SK-N-SH (cell line): ENCODE measurements around the gene POTEC.
"Not testable (repeated sequence)": the region's sequence is repeated elsewhere in the genome, so short reads cannot be mapped to it uniquely, and the experiment has no call there.

Experiments
- CHD2 ChIP-seq: fragments of 150-350 bp; IDR thresholded peaks from 2 replicates; pipeline ENCODE4 v1.6.1; 2018; ENCODE audit warnings: low read length; ENCODE audit not compliant: partially characterized antibody
- CTCF ChIP-seq: fragments of 200-600 bp; sonication (generic); IDR thresholded peaks from 2 replicates; pipeline ENCODE4 v1.6.1; 2017; ENCODE audit warnings: antibody characterized with exemption, mild to moderate bottlenecking, moderate library complexity
- ELF1 ChIP-seq: IDR thresholded peaks from 2 replicates; pipeline ENCODE4 v1.4.0; 2012
- EP300 ChIP-seq, 2 experiments: IDR thresholded peaks; 2 replicates each; pipeline versions ENCODE4 v1.4.0 to v1.6.1; 2012; ENCODE audit warnings: borderline replicate concordance in 1 of 2, low read depth in 1 of 2, low read length in 1 of 2
- EZH2phosphoT487 ChIP-seq: fragments of 200-600 bp; sonication (generic); IDR thresholded peaks from 2 replicates; pipeline ENCODE4 v1.6.1; 2017; ENCODE audit warnings: low read depth, mixed run types, mild to moderate bottlenecking, antibody characterized with exemption, moderate library complexity, borderline replicate concordance
- FOXM1 ChIP-seq: IDR thresholded peaks from 2 replicates; pipeline ENCODE4 v1.4.0; 2012; ENCODE audit warnings: low read depth, mild to moderate bottlenecking
- GATA2 ChIP-seq: sonication (generic); formaldehyde crosslinking; IDR thresholded peaks from 2 replicates; pipeline ENCODE4 v1.5.0; 2020; ENCODE audit warnings: mild to moderate bottlenecking, missing genetic modification reagents
- JUND ChIP-seq: IDR thresholded peaks from 2 replicates; pipeline ENCODE4 v1.4.0; 2012
- PBX3 ChIP-seq: IDR thresholded peaks from 2 replicates; pipeline ENCODE4; 2012
- POLR2AphosphoS5 ChIP-seq: IDR thresholded peaks from 2 replicates; pipeline ENCODE4 v1.6.1; 2012; ENCODE audit warnings: low read depth, low read length
- SMC3 ChIP-seq: IDR thresholded peaks from 2 replicates; pipeline ENCODE4 v1.6.1; 2012; ENCODE audit warnings: low read depth, low read length, improper control_type of control experiment
- TEAD4 ChIP-seq: IDR thresholded peaks from 2 replicates; pipeline ENCODE4 v1.4.0; 2012; ENCODE audit warnings: mild to moderate bottlenecking, borderline replicate concordance; ENCODE audit not compliant: insufficient read depth

GRCh38 chr18:14489256-14490014 lies 54.0 kb downstream of the POTEC start:
- TF ChIP-seq PBX3; CHD2; CTCF; TEAD4; EZH2phosphoT487; FOXM1; SMC3; EP300 (IDR thresholded peaks at IDR 0.05; ENCODE audit: borderline replicate concordance in 1 of 2, low read depth in 1 of 2, low read length in 1 of 2); JUND; ELF1; POLR2AphosphoS5; GATA2 (CRISPR knock-in tag): not testable (repeated sequence)
